Measurements from ENCODE around the gene RSF1.
"Not testable (repeated sequence)": the region's sequence is repeated elsewhere in the genome, so short reads cannot be mapped to it uniquely, and the experiment has no call there.

The RSF1 gene, protein sequence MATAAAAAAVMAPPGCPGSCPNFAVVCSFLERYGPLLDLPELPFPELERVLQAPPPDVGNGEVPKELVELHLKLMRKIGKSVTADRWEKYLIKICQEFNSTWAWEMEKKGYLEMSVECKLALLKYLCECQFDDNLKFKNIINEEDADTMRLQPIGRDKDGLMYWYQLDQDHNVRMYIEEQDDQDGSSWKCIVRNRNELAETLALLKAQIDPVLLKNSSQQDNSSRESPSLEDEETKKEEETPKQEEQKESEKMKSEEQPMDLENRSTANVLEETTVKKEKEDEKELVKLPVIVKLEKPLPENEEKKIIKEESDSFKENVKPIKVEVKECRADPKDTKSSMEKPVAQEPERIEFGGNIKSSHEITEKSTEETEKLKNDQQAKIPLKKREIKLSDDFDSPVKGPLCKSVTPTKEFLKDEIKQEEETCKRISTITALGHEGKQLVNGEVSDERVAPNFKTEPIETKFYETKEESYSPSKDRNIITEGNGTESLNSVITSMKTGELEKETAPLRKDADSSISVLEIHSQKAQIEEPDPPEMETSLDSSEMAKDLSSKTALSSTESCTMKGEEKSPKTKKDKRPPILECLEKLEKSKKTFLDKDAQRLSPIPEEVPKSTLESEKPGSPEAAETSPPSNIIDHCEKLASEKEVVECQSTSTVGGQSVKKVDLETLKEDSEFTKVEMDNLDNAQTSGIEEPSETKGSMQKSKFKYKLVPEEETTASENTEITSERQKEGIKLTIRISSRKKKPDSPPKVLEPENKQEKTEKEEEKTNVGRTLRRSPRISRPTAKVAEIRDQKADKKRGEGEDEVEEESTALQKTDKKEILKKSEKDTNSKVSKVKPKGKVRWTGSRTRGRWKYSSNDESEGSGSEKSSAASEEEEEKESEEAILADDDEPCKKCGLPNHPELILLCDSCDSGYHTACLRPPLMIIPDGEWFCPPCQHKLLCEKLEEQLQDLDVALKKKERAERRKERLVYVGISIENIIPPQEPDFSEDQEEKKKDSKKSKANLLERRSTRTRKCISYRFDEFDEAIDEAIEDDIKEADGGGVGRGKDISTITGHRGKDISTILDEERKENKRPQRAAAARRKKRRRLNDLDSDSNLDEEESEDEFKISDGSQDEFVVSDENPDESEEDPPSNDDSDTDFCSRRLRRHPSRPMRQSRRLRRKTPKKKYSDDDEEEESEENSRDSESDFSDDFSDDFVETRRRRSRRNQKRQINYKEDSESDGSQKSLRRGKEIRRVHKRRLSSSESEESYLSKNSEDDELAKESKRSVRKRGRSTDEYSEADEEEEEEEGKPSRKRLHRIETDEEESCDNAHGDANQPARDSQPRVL (N-terminal part only)

DNA sequence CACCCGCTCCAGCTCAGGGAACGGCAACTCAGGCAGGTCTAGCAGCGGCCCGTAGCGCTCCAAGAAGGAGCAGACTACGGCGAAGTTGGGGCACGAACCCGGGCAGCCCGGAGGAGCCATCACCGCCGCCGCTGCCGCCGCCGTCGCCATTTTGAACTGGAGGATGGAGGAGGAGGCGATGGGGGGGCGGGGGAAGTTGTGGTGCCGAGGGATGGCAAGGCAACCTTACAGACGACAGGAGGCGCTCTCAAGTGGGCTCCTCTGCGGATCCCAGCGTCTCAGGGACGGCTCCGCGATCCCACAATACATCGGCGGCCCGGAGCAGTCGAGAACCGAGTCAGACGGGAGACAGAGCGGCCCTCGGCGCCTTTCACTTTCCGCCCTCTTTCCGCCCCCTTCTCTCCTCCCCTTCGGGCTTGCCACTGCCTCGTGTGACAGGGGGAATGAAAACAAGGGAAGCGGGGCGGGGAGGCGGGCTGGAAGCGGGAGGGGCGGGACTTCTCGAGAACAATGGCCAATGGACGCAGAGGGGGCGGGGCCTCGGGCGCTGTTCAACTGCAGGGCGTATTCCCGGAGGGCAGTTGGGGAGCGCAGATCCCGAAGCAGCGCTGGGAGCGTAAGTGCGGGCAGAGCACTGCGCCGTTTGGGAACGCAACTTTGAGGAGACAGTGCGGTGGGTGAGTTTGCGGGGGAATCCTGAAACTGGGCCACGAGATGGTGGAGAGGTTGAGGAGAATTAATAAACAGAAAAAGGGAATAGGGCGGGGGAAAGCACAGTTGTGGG lies at the start of gene RSF1, which contains the start of gene AAMDC:
Gene RSF1 (minus strand): TSS at position 158 of the 784 bp plus-strand sequence. CDS start 8 bp downstream, at position 150.
Gene AAMDC (plus strand): TSS at position 580 of the 784 bp plus-strand sequence. CDS start 21,353 bp downstream, outside the sequence.
- peak; percentile 96 for DNase-seq

DNA sequence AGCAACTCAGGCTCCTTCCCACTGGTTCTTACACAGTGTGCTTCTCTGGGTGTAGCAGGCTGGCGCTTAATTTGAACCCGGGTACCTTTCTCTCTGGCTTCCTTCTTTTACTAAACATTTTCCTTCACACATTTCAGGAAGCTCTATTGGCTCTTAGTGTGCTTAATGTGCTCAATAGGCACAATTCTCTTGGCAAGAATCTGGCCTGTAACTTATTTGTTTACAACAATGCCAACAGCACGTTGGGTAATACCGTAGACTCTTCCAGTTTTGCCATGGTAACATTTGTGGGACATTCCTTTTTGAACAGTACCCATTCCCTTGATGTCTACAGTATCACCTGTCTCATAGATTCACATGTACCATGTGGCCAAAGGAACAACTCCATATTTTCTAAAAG lies 48.2 kb upstream of the RSF1 start:
- DNase-seq, result no peak

DNA sequence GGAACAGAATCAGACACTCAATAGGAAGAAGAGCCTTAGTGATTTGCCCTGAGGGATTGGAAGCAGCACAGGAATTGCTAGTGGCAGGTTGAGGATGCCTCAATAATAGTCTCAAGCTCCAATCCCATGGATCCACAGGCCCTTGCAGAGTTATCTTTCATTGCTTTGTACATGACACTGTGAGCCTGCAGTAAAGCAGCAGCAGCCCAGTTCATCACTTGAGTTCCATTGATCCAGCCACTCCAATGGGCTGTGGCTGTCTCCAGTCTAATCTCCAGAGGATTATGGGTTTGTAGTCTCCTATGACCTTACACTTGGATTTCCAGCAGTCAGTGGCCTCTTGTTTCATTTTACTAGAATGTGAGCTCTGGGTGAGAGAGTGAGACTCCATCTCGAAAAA lies 45.8 kb upstream of the RSF1 start:
- DNase-seq, result no peak

DNA sequence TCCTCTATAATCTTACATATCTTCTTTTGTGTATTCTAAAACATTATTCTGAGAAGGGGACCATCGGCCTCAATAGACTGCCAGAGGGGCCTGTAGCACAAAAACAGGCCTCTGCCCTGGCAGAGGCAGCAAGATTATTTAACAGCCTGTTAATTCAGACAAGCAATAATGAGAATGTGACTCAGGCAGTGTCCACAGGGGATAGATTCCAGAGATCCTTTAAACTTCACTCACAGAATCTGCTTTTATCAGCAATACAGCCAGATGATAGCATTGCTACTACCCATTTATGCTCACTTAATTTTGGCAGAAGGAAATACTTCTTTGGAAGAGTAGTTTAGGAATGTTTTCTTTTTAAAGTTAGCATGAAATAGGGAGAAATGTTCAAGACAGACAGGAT lies 45.3 kb upstream of the RSF1 start:
- no peak for DNase-seq

DNA sequence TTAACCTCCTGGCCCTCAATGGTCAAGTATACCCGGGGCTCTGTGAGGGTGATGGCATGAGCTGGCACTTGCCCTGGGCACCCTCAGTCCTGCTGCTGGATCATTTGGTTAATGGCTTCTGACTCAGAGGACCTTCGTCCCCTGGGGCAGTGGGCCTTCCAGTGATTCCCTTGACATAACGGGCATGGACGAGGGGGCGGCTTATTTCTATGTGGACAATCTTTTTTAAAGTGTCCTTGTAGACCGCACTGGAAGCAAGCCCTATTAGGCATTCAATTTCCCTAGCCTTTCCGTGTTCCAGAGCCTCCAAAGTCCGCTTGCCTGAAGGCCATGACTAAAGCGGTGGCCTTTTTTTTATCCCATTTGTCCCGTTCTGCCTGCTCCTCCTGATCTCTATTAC lies 40.9 kb upstream of the RSF1 start:
- DNase-seq, result not testable (repeated sequence)

DNA sequence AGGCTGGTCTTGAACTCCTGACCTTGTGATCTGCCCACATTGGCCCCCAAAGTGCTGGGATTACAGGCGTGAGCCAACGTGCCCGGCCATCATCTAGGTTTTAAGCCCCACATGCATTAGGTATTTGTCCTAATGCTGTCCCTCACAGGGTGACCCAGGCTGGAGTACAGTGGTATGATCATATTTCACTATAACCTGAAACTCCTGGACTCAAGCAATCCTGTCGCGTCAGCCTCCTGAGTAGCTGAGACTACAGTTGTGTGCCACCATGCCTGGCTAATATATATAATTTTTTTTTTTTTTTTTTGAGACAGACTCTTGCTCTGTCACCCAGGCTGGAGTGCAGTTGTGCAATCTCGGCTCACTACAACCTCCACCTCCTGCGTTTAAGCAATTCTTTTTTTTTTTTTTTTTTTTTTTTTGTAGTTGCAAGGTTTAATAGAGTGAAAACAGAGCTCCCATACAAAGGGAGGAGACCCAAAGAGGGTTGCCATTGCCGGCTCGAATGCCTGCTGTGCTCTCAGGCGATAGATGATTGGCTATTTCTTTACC lies 37.5 kb upstream of the RSF1 start:
- DNase-seq, result not testable (repeated sequence)

DNA sequence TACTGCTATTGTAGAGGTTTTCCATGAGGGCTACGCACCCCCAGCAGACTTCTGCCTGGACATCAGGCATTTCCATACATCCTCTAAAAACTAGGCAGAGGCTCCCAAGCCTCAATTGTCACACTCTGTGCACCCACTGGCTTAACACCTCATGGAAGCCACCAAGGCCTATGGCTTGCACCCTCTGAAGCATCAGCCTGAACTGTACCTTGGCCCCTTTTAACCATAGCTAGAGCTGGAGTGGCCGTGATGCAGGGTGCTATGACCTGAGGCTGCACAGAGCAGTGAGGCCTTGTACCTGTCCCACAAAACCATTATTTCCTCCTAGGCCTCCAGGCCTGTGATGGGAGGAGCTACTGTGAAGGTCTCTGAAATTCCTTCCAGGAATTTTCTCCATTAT lies 34.3 kb upstream of the RSF1 start:
- DNase-seq, result no peak

DNA sequence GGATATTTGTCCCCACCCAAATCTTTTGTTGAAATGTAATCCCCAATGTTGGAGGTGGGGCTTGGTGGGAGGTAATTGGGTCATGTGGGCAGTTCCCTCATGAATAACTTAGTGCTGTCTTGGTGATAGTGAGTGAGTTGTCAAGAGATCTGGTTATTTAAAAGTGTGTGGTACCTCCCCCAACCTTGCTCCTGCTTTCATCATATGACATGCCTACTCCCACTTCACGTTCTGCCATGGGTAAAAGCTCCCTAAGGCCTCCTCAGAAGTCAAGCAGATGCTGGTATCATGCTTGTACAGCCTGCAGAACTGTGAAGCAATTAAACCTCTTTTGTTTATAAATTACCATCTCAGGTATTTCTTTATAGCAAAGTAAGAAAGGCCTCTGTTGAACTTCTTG lies 31.0 kb upstream of the RSF1 start:
- DNase-seq, result no peak

DNA sequence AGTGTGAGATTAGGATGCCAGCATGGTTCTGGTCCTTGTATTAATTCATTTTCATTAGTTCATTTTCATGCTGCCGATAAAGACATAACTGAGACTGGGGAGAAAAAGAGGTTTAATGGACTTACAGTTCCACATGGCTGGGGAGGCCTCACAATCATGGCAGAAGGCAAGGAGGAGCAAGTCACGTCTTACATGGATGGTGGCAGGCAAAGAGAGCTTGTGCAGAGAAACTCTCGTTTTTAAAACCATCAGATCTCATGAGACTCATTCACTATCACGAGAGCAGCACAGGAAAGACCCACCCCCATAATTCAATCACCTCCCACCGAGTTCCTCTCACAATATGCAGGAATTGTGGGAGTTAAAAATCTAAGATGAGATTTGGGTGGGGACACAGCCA lies 23.2 kb upstream of the RSF1 start:
- DNase-seq, result not testable (repeated sequence)

DNA sequence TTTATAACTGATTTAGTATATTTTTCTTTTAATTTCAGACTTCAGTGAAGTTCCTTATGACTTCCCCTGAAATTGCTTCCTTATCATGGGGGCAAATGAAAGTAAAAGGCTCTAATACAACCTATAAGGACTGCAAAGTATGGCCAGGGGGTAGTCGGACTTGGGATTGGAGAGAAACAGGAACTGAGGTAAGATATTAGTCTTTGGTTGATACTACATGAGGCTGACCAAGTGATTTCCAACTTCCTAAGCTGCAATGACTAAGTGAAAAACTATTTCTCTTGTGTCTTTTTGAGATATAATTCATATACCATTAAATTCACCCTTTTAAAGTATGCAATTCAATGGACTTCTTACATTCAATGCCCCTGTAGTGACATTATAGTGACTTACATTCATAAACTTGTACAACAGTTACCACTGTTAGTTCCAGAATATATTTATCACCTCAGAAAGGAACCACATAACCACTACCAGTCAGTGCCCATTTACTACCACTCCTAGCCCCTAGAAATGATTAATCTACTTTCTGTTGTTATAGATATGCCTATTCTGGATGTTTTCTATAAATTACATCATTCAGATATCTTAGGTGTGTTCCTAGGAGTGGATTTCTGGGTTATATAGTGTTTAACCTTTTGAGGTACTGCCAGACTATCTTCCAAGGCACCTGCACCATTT lies 22.1 kb upstream of the RSF1 start:
- DNase-seq, result no peak

DNA sequence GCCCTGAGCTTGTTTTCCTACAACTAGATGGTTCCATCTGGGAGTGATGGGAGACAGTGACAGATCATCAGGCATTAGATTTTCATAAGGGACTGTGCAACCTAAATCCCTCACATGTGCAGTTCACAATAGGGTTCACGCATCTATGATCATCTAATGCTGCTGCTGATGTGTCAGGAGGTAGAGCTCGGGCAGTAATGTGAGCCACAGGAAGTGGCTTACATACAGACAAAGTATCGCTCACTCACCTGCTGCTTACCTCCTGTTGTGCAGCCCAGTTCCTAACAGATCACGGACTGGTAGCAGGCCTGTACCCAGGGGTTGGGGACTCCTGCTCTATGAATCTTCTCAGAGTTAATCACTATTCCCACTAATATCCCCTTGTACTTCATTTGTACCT lies 12.8 kb upstream of the RSF1 start:
- no peak for DNase-seq

DNA sequence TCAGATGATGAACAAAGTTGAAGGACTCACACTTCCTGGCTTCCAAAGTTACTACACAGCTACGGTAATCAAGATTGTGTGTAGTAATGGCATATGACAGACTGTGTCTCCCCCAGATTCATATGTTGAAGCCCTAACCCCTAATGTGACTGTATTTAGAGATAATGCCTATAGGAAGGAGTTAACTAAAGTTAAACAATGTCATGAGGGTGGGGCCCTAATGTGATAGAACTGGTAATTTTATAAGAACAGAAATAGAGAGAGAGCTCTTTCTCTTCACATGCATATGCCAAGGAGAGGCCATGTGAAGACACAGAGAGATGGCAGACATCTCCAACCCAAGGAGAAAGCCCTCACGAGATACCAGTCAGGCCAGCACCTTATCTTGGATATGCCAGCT lies 8.4 kb upstream of the RSF1 start:
- no peak for DNase-seq

DNA sequence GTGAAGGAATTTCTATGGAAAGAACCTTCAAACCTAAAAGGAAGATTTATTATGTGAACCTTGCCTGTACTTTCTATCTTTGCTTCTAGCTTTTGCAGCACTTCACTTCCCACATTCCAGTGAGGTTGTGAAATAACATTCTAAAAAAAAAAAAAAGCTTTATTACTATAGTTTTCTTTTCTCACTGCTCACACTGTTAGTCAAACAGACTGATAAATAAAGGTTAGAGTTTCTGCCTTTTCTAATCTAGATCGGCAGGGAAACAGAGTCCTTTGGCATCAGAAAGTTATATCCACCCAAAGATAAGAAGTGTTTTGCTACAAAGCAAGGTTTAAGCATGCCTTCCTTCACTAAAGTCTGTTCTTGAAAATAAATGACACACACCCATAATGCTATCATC lies 3.3 kb upstream of the RSF1 start:
- no peak for DNase-seq

DNA sequence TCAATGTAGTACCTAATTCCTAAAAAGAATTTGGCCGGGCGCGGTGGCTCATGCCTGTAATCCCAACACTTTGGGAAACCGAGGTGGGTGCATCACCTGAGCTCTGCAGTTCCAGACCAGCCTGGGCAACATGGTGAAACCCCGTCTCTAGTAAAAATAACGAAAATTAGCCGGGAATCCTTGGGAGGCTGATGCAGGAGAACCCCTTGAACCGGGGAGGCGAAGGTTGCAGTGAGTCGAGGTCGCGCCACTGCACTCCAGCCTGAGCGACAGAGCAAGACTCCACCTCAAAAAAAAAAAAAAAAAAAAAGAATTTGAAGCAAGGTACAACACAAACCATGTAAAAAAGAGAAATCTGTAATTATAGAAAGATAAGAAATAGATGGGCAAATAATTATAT lies 1.6 kb upstream of the RSF1 start:
- DNase-seq, result not testable (repeated sequence)

DNA sequence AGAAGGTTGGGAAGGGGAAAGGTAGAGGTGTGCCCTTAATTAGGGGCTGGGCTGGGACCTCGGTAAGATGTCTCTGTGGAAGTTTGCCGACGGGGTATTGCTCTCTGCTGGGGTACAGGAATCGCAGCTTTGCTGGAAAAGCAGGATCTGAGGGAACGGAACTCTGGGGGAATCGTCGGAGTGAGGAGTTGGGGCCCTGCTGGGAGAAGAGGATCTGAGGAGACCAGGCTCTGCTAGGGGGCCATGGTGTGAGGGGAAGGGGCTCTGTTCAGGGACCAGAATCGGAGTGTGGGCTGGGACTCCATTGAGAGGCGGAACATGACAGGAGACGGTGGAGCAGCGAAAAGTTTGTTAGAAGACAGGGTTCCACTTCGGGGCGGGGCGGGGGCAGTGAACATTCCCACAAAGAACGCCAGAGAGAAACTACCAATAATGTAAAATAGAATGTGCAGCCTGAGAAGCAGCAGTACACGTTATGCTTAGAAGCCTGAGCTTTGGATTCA lies 878 bp upstream of the RSF1 start:
- peak; percentile 32 to 42 for DNase-seq

DNA sequence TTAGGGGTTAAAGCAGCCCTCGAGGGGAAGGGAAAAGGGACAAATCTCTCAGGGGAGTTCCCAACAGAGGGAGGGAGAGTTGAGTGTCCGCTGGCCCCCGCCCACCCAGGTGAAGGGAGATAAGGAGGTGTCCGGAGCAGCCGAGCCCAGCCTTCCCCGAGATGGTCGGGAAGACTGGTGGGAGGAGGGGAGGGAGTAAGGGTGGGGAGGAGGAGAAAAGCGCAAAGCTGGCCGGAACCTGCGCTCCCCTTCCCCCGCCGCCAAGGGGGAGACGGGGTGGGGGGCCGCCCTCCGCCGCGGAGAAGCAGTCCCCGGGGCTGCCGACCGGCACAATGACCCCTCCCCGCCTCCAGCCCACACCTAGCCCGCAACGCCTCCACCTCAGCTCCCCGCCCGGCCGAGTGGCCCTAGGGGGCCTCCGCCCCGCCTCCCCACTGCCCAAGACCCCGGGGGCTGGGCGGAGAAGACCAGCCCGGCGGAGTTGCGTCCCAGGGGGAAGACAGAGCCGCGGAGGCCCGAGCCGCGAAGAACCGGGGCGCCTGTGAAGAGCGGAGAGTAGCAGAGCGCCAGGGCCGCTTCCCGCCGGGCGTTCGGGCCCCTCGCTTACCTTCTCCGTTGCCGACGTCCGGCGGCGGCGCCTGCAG lies 479 bp downstream of the RSF1 start:
- DNase-seq, result peak in 1 of 2 experiments; percentile 62

DNA sequence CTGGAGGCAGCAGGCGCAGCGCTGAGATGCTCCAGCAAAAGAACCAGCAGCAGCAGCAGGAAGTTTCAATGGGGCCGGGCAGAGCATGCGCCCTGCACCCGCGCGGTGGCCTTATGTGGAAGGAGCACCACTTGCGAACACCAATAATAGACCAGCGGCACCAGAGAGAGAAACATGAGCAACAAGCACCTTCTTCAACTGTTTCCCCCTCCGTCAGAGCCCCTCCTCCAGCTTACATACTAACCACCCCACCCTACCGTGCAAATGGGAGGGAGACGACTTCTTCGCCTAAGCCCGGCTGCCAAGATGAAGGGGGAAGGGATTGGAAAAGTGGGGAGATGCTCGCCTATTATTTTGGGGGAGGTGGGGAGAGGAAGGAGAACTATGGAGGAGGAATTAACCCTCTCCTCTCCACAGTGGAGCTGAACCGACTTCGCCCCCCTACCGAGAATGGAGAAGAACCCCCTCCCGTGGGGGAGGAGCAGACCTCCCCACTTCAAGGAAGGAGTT lies 1.1 kb downstream of the RSF1 start:
- peak; percentile 85 to 88 for DNase-seq

DNA sequence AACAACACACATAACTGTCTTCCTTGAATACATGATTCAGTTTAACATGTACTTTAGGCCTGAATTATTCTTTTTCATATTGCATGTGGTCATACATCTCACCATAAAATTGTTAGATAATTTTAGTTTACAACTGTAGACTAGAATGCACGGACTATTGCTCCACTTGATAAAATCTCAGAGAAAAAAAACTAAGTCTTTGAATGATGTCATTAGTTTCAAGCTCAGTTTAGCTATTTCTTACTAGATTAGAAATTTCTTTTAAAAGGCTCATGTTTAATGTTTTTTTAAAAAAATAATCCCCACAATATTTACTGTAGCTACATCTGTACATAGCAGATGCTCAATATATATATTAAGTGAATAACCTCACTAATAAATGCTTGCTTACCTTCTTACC lies 5.1 kb downstream of the RSF1 start:
- DNase-seq, result no peak

DNA sequence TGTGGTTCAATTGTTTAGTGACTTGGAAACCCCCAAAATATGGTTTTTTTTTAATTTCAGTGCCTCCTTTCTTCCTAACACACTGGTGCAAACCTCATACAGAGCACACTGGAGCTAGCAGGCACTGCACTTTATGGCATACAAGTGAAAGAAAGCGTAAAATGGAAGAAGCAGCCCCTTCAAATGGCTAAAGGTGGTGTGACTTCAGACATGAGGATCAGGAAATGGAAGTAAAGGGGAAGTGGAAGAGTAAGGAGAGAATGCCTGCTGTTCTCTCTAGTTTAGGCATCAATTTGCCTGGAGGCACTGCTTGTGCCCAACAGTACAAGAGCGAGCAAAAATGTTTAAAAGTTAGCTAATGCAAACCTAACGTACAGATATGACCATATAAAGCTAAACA lies 5.7 kb downstream of the RSF1 start:
- DNase-seq, result no peak

DNA sequence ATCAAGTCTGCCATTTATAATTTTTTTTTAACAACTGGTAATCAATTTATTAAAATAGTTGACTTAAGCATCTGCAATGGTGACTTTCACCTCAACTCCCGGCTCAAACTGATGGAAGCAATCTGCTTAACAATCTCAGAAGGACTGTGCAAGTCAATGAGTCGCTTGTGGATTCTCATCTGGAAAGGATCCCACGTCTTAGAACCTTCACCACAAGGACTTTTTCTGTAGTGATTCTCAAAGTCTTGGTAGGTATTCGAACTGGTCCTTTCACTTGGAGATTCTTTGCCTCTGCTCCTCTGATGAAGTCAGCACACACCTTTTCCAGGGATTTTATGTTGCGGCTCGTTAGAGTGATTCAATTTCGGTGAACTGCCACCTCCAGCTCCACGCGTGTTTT lies 7.3 kb downstream of the RSF1 start:
- no peak for DNase-seq

Data from activated T-cell treated with anti-CD3 and anti-CD28 coated beads, Interleukin-2, amount 50 U/mL, for 48 hours (primary cell).